ENCODE data around the gene MAP1LC3B. TPM values are rescaled to one million over a fixed set of nuclear protein-coding genes. Genes with fewer than 3 reads are reported as not detected.
"Not testable (repeated sequence)": the region's sequence is repeated elsewhere in the genome, so short reads cannot be mapped to it uniquely, and the experiment has no call there.

Gene MAP1LC3B
- total RNA-seq, 2 experiments from 2014 or later: 49.7 to 62.1 TPM

DNA sequence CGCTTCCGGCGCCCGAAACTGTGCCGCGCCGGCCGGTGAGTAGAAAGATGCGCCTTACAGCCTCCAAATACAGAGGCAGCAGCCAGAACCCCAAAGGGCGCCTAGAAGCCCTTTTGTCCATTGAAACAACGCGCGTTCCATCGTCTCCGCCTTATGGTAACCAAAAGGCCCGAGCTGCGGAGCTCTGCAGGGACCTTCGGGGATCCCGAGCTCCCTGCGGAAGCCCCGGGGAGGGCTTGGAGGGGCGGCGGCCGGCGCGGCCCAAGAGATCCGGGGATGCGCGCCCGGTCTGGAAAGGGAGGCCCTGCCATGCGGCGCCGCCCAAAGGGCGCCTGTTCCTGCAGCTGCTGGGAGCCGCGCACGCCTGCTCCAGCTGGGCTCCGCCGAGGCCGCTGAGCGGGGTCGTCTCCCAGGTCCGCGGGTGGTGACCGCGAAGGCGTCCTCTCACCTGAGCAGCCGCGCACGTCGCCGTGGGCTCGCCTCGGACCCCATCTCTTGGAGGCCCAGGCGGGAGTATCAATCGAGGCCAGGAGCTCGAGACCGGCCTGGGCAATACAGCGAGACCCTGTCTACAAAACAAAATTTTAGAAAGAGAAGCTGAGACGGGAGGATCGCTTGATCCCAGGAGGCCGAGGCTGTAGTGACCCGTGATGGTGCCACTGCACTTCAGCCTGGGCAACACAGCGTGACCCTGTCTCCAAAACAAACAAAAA lies 7.8 kb upstream of the MAP1LC3B start:
- intact Hi-C loops (cut with DNase I, micrococcal nuclease): loop anchor here (1.0 to 5.0 kb wide), 6 partner anchors 8 to 1827 kb away; partner anchors contain the start of genes BANP (in 1 of the 2), C16orf95 (in 1 of the 2) and MAP1LC3B (in 1 of the 2)

DNA sequence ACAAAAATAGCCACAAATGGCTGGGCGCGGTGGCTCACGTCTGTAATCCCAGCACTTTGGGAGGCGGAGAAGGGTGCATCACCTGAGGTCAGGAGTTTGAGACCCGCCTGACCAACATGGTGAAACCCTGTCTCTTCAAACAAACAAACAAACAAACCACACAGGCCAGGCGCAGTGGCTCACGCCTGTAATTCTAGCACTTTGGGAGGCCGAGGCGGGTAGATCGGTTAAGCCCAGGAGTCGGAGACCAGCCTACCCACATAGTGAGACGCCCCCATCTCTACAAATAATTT lies 7.3 kb upstream of the MAP1LC3B start:
- H3K36me3 Mint-ChIP-seq (ENCODE audit: low read depth); H3K27me3 Mint-ChIP-seq; ATAC-seq; H3K9me3 Mint-ChIP-seq (ENCODE audit: low read depth): not testable (repeated sequence)
- peak overlapping the region; percentile 83 for H3K27ac Mint-ChIP-seq
- intact Hi-C loops (cut with DNase I, micrococcal nuclease): loop anchor here (1.0 to 5.0 kb wide), 7 partner anchors 7 to 1828 kb away; partner anchors contain the start of genes BANP (in 1 of the 2), C16orf95 (in 1 of the 2), MAP1LC3B (in 1 of the 2) and ZCCHC14 (in 1 of the 2)
- DNase-seq: peak; percentile 28
- peak overlapping the region; percentile 80 for H3K4me3 Mint-ChIP-seq
- ChIA-PET POLR2A (interaction anchor here (1.0 to 1.1 kb wide), 2 partner anchors 37 to 566 kb away, joined by 3 to 6 read pairs; partner anchors contain the start of gene BANP), CTCF (interaction anchor here (1.6 to 1.9 kb wide), 2 partner anchors 9 to 511 kb away, joined by 4 to 17 read pairs; no protein-coding TSS in a partner anchor)
- peaks cover 72% of the 10 kb centered on the region for H3K4me1 Mint-ChIP-seq

More for the DNA sequence above, 7.8 kb upstream of the MAP1LC3B start:
- Mint-ChIP-seq H3K4me3 (peak overlapping the region; percentile 80), H3K4me1 (peaks cover 68% of the 10 kb centered on the region), H3K27ac (peak overlapping the region; percentile 83), H3K36me3 (ENCODE audit: low read depth) (peaks cover 11% of the 10 kb centered on the region), H3K9me3 (ENCODE audit: low read depth) (no peaks in the 10 kb centered on the region), H3K27me3 (no peaks in the 10 kb centered on the region)
- CTCF ChIA-PET: interaction anchor here (0.7 to 1.9 kb wide), 4 partner anchors 9 to 512 kb away, joined by 3 to 17 read pairs (median 4); no protein-coding TSS in a partner anchor
- POLR2A ChIA-PET: interaction anchor here (0.6 to 1.1 kb wide), 6 partner anchors 9 to 1661 kb away, joined by 3 to 6 read pairs (median 4); partner anchors contain the start of genes BANP and C16orf95
- ATAC-seq (peak; percentile 1), DNase-seq (no peak)

DNA sequence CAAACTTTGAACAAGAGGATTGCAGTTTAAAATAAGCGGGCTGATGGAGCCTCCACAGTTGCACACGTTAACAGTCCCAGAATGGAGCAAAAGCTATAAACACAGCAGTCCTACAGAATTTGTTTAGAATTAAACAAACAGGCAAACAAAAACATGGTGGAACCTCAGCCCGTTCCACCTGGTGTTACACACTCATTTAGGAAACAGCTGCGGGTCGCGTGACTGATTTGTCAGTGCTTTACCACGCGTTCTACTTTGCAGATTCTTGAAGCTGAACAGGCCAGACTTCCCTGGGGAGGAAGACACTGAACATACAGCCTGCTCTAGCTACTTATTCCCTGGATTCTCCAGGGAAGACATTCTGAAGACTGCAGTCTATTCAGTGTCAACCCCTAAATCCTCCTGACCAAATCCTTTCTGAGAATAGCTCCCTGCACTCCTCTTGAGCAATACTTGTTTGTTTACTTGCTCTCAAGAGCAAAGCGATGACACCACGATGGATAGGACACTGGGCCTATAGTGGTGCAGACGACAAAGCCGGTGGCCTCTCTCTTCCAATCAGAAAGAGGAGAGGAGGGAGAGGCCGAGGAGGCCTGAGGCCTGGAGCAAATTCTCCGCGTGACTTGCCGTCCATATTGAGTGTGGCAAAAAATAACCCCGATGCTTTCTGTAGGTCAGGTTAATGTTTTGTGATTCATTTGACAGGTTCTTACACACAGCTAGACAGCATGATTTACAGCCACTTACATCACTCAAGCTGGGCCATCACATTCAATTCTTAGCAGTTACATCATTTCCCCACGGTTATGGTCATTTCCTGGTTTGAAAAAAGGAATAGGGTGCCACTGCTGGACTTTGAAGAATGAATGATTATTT lies 4.0 kb upstream of the MAP1LC3B start:
- peak; percentile 92 for DNase-seq
- ChIA-PET POLR2A (interaction anchor here (0.7 to 1.7 kb wide), 5 partner anchors 8 to 563 kb away, joined by 3 to 10 read pairs (median 4); partner anchors contain the start of genes BANP and C16orf95), CTCF (interaction anchor here (1.2 to 1.3 kb wide), 2 partner anchors 25 to 248 kb away, joined by 3 read pairs; no protein-coding TSS in a partner anchor)
- Mint-ChIP-seq H3K4me1 (peaks cover 49% of the 10 kb centered on the region), H3K27me3 (no peaks in the 10 kb centered on the region), H3K27ac (peak overlapping the region; percentile 95), H3K4me3 (peak overlapping the region; percentile 36), H3K36me3 (ENCODE audit: low read depth) (peaks cover 2% of the 10 kb centered on the region), H3K9me3 (ENCODE audit: low read depth) (no peaks in the 10 kb centered on the region)
- ATAC-seq: peak; percentile 74
- intact Hi-C loops (cut with DNase I, micrococcal nuclease): loop anchor here (1.0 to 5.0 kb wide), 4 partner anchors 71 to 563 kb away; partner anchors contain the start of genes ZCCHC14 (in 2 of the 2), BANP (in 1 of the 2) and C16orf95 (in 1 of the 2)

DNA sequence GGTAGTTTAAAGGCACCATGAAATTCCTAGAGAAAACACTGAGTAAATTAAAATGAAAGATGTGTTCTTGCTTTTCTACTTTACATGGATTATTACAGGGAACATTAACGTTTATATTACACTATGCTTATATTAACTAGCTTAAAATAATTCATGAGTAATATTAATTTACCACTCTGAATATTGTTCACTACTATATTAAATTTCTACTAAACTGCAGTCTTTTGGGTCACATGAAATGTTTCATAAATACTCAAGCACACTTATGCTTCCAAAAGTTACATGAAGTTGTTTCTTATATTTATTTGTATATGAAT lies 3.4 kb upstream of the MAP1LC3B start:
- H3K36me3 Mint-ChIP-seq (ENCODE audit: low read depth): peaks cover 8% of the 10 kb centered on the region
- CTCF ChIA-PET: interaction anchor here (1.2 to 1.3 kb wide), 2 partner anchors 24 to 247 kb away, joined by 3 read pairs; no protein-coding TSS in a partner anchor
- H3K4me1 Mint-ChIP-seq: peaks cover 55% of the 10 kb centered on the region

DNA sequence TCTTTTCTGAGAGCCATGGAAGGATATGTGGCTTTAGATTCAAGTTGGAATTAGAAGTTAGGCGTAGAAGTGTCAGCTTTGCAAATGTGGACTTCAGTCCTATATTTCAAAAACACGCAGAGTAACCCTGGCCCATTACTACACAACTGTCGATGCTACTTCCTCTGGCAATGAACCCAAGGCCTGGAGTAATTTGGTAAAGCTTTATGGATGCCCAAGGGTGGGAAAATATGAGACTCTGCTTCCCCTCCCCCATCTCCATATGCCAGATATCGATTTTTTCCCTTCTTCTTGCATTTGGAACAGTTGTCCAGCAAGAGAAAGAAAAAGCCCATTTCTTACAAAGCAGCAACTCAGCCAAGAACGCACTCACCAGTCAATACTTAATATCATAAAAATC lies 2.9 kb upstream of the MAP1LC3B start:
- no peak for DNase-seq
- CTCF ChIA-PET: no interaction called here
- Mint-ChIP-seq H3K27me3 (no peaks in the 10 kb centered on the region), H3K27ac (peak overlapping the region; percentile 80), H3K9me3 (ENCODE audit: low read depth) (no peaks in the 10 kb centered on the region), H3K4me3 (no peak overlapping the region), H3K4me1 (peaks cover 58% of the 10 kb centered on the region), H3K36me3 (ENCODE audit: low read depth) (peaks cover 8% of the 10 kb centered on the region)
- intact Hi-C loops (cut with DNase I, micrococcal nuclease): loop anchor here in 1 of 2 experiments (5.0 kb wide), 1 partner anchor 103 kb away; the partner anchor contains the start of gene ZCCHC14
- POLR2A ChIA-PET: interaction anchor here (1.7 kb wide), 1 partner anchor 72 kb away, joined by 6 read pairs; the partner anchor contains the start of gene C16orf95
- no peak for ATAC-seq

More for the DNA sequence above, 3.4 kb upstream of the MAP1LC3B start:
- no peaks in the 10 kb centered on the region for H3K27me3 Mint-ChIP-seq
- no peaks in the 10 kb centered on the region for H3K9me3 Mint-ChIP-seq (ENCODE audit: low read depth)
- DNase-seq: no peak
- no peak for ATAC-seq
- peak overlapping the region; percentile 95 for H3K27ac Mint-ChIP-seq
- POLR2A ChIA-PET: interaction anchor here (1.0 to 1.7 kb wide), 3 partner anchors 16 to 563 kb away, joined by 3 to 10 read pairs (median 6); partner anchors contain the start of genes BANP and C16orf95
- intact Hi-C loops (cut with DNase I, micrococcal nuclease): loop anchor here (1.0 to 5.0 kb wide), 4 partner anchors 71 to 563 kb away; partner anchors contain the start of genes ZCCHC14 (in 2 of the 2), BANP (in 1 of the 2) and C16orf95 (in 1 of the 2)
- peak overlapping the region; percentile 36 for H3K4me3 Mint-ChIP-seq

DNA sequence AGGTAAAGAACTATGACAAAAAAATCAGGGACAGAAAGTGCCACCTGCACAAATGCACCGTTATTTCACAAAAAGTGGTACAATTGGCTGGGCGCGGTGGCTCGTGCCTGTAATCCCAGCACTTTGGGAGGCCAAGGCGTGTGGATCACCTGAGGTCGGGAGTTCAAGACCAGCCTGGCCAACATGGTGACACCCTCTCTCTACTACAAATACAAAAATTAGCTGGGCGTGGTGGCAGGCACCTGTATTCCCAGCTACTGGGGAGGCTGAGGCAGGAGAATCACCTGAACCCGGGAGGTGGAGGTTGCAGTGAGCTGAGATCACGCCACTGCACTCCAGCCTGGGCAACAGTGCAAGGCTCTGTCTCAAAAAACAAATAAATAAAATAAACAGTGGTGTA lies 2.2 kb upstream of the MAP1LC3B start:
- H3K4me3 Mint-ChIP-seq; DNase-seq; POLR2A ChIA-PET; ATAC-seq; CTCF ChIA-PET; H3K9me3 Mint-ChIP-seq (ENCODE audit: low read depth); H3K27me3 Mint-ChIP-seq: not testable (repeated sequence)
- Mint-ChIP-seq H3K27ac (peak overlapping the region; percentile 80), H3K36me3 (ENCODE audit: low read depth) (peaks cover 14% of the 10 kb centered on the region), H3K4me1 (peaks cover 59% of the 10 kb centered on the region)
- intact Hi-C loops (cut with DNase I, micrococcal nuclease): loop anchor here (5.0 kb wide), 6 partner anchors 102 to 1312 kb away; partner anchors contain the start of genes KLHDC4 (in 1 of the 2), ZC3H18 (in 1 of the 2) and ZCCHC14 (in 1 of the 2)

DNA sequence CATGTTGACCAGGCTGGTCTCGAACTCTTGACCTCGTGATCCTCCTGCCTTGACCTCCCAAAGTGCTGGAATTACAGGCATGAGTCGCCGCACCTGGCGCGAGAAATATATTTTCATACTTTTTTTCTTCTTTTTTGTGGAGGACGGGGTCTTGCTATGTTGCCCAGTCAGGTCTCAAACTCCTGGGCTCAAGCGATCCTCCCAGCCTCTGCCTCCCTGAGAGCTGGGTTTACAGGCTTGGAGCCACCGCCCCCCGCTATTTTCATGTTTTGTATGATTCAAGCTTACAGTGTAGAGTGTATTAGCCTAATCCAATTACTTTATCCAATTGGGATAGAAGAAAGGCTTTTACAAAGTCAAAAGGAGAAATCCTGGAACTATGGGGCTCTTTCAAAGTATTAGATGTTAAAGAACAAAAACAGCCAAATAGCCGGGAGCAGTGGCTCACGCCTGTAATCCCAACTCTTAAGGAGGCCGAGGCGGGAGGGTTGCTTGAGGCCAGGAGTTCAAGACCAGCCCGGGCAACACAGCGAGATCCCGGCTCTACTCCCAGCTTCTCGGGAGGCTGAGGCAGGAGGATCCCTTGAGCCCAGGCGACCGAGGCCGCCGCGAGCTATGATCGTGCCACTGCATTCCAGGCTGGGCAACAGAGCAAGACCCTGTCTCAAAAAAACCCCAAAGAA lies 1.4 kb upstream of the MAP1LC3B start:
- Mint-ChIP-seq H3K9me3 (ENCODE audit: low read depth) (no peaks in the 10 kb centered on the region), H3K27ac (peak overlapping the region; percentile 97), H3K4me3 (peak overlapping the region; percentile 79), H3K4me1 (peaks cover 60% of the 10 kb centered on the region), H3K27me3 (no peaks in the 10 kb centered on the region), H3K36me3 (ENCODE audit: low read depth) (peaks cover 16% of the 10 kb centered on the region)
- DNase-seq: no peak
- no peak for ATAC-seq
- CTCF ChIA-PET: interaction anchor here (0.6 to 0.7 kb wide), 2 partner anchors 13 to 113 kb away, joined by 3 read pairs; no protein-coding TSS in a partner anchor
- POLR2A ChIA-PET: interaction anchor here (0.5 kb wide), 1 partner anchor 60 kb away, joined by 4 read pairs; no protein-coding TSS in a partner anchor
- intact Hi-C loops (cut with DNase I, micrococcal nuclease): loop anchor here (5.0 kb wide), 5 partner anchors 247 to 1312 kb away; partner anchors contain the start of genes KLHDC4 (in 1 of the 2) and ZC3H18 (in 1 of the 2)

DNA sequence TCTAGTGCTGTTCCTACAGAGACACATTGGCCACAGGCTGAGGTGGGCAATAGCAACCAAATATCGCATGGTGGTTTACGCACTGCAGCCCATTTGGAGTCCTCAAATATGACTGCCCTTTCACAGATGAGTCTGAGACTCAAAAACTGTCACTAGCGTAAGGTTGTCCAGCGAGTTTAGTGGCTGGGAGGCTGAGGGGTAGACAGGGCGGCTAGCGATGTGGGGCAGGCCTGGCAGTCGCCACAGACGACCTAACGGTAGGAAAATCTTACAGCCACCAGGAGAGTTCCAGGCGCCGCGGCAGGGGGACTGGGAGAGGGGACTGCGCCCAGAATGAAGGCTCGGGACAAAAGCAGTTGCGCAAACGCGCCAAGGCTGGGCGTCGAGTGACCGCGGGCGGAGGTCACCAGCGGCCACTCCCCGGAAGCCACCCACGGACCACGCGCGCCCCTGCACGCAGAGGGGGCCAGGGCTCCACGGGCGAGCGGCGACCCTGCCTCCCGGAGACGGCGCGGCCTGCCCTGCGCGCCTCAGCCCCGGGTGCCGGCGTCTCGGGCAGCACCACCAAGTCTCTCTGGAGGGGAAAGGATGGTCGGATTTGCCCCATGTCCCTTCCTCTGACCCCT lies 699 bp upstream of the MAP1LC3B start:
- H3K4me1 Mint-ChIP-seq: peaks cover 57% of the 10 kb centered on the region
- H3K4me3 Mint-ChIP-seq: peak overlapping the region; percentile 79
- POLR2A ChIA-PET: no interaction called here
- no peaks in the 10 kb centered on the region for H3K9me3 Mint-ChIP-seq (ENCODE audit: low read depth)
- ATAC-seq (no peak), DNase-seq (no peak)
- H3K27me3 Mint-ChIP-seq: no peaks in the 10 kb centered on the region
- intact Hi-C loops (cut with DNase I, micrococcal nuclease): loop anchor here (5.0 kb wide), 5 partner anchors 246 to 1311 kb away; partner anchors contain the start of genes KLHDC4 (in 1 of the 2) and ZC3H18 (in 1 of the 2)
- CTCF ChIA-PET: interaction anchor here (0.6 to 0.7 kb wide), 2 partner anchors 14 to 113 kb away, joined by 3 read pairs; no protein-coding TSS in a partner anchor
- H3K27ac Mint-ChIP-seq: peak overlapping the region; percentile 97
- H3K36me3 Mint-ChIP-seq (ENCODE audit: low read depth): peaks cover 16% of the 10 kb centered on the region

DNA sequence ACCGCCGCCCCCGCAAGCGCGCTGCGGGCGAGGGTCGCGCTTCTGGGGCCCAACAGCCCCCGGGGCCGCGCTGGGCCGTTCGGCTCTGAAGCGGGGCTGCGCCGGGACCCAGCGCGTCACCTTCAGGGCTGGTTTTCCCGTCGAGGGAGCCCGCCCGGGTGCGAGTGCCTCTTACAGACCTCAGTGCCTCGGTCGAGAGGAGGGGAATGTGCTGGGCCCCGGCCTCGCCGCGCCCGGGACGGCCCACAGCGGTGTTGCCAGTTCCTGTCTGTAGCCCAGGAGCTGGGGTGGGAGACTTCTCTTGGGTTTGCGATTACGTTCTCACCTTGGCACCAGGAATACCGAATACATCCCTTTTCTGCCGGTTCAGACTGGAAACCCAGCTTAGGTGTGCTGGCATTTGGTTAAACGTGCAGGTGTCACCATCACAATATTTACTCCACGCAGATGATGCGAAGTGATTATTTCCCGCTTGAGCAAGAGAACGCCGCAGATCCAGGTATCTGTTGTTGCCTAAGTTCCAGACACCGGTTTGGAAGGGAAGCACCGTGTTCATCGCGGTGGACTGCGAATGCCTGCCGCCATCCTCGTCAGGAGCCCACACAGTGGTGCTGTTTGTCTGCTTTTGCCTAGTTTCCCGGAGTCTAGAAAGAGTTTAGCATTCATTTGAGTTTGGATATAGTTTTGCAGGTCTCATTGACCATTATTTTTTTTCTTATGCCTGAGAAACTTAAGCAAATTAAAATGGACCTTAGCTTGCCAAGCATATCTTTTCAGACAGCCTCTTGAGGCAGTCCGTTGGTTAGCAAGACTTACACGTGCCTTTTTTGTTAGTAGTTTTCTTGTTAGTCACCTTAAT lies 914 bp downstream of the MAP1LC3B start:
- no peaks in the 10 kb centered on the region for H3K27me3 Mint-ChIP-seq
- intact Hi-C loops (cut with DNase I, micrococcal nuclease): loop anchor here (1.0 to 5.0 kb wide), 14 partner anchors 9 to 1309 kb away; partner anchors contain the start of genes C16orf95 (in 2 of the 2), BANP (in 1 of the 2), FBXO31 (in 1 of the 2) and KLHDC4 (in 1 of the 2)
- H3K36me3 Mint-ChIP-seq (ENCODE audit: low read depth): peaks cover 20% of the 10 kb centered on the region
- peak overlapping the region; percentile 81 for H3K27ac Mint-ChIP-seq
- peak overlapping the region; percentile 83 for H3K4me3 Mint-ChIP-seq
- H3K4me1 Mint-ChIP-seq: peaks cover 50% of the 10 kb centered on the region
- POLR2A ChIA-PET: interaction anchor here (0.6 to 1.1 kb wide), 4 partner anchors 9 to 76 kb away, joined by 3 to 4 read pairs (median 3); partner anchors contain the start of gene C16orf95
- no peaks in the 10 kb centered on the region for H3K9me3 Mint-ChIP-seq (ENCODE audit: low read depth)
- ATAC-seq (no peak), DNase-seq (peak; percentile 71)
- CTCF ChIA-PET: interaction anchor here (0.9 to 2.8 kb wide), 6 partner anchors 9 to 238 kb away, joined by 3 to 17 read pairs (median 4); partner anchors contain the start of gene FBXO31
